Measurements from ENCODE around the gene MT1X.

The MT1X gene

GRCh38 chr16:56681939-56682702 is at the start of gene MT1X:
Gene MT1X, plus strand, starts transcription at chr16:56682470. Its CDS starts 71 bp downstream, at chr16:56682541.
- peak; percentile 87 for DNase-seq (ENCODE audit: low spot score)

DNA sequence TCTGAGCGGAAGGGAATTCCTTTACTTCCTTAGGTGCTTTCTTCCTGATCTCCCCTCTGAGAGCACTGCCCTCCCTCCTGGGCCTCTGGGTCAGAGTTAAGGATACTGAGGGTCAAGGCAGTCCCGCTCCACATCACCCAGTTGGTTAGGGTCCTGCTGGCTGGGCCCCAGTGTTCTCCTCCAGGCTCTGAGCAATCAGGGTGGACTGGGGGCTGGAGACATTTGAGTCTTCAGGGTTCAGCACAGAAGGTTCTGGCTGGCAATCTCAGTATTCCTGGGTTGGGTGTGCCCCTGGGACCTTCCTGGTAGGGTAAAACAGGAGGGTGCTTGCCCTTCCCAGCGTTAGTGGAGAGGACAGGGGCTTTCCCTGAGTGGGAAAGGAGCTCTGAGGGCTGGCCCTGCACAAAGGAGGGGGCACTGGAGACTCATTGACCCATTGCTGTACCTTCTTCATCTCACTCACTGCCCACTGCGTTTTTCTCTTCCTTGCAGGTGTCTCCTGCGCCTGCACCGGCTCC is 49.4 kb upstream of the MT1X start:
- DNase-seq (ENCODE audit: low spot score) = no peak

DNA sequence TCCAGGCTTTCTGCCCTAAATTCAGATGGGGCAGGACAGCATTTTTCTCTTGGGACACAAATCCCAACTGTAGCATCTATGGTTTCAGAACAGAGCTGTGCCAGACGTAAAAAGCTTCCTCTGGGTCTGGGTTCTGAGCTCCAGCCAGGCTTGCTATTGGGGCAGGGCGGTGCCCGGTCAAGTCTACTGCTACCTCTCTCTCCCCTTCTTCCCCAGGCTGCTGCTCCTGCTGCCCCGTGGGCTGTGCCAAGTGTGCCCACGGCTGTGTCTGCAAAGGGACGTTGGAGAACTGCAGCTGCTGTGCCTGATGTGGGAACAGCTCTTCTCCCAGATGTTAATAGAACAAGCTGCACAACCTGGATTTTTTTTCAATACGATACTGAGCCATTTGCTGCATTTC is 48.7 kb upstream of the MT1X start:
- DNase-seq (ENCODE audit: low spot score) = no peak

DNA sequence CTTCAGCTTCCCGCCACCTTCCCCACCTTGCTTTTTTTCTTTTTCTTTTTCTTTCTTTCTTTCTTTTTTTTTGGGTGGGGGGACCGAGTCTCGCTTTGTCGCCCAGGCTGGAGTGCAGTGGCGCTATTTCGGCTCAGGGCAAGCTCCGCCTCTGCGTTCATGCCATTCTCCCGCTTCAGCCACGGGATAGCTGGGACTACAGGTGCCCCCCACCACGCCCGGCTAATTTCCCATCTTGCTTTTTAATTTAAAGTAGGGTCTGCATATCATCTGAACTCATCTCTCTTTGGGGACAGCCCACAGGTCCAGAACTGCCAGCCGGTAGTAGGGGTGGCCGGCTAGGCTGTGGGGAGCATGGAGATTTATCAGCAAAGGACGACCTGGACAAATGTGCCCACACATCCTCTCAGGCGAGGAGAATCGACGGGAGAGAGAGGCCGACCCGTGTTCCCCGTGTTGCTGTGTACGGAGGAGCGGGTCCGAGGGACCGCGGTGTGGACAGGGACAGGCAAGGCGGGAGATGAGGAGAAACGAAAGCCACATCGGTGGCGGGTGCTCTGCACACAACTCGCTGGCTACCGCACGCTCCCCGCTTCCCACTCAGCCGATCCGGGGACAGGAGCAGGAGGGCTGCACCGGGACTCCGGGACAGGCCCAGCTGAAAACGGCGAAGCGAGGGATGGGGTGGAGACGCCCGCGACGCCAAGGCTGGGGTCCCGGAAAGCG is 47.4 kb upstream of the MT1X start:
- DNase-seq (ENCODE audit: low spot score) = no peak

GRCh38 chr16:56635441-56635967 is 46.8 kb upstream of the MT1X start:
- DNase-seq (ENCODE audit: low spot score) = no peak

- DNase-seq (ENCODE audit: low spot score) = no peak
These were observed 45.5 kb upstream of the MT1X start for GRCh38 chr16:56636616-56637413.

- no peak for DNase-seq (ENCODE audit: low spot score)
These were observed 44.2 kb upstream of the MT1X start, which contains the start of gene MT1A for GRCh38 chr16:56637814-56638750. Gene MT1A, plus strand, starts transcription at chr16:56638666. Its CDS starts 73 bp downstream, at chr16:56638739.

GRCh38 chr16:56639045-56639444 is 43.2 kb upstream of the MT1X start:
- DNase-seq (ENCODE audit: low spot score) = no peak

- no peak for DNase-seq (ENCODE audit: low spot score)
These were observed 42.2 kb upstream of the MT1X start for GRCh38 chr16:56640076-56640475.

DNA sequence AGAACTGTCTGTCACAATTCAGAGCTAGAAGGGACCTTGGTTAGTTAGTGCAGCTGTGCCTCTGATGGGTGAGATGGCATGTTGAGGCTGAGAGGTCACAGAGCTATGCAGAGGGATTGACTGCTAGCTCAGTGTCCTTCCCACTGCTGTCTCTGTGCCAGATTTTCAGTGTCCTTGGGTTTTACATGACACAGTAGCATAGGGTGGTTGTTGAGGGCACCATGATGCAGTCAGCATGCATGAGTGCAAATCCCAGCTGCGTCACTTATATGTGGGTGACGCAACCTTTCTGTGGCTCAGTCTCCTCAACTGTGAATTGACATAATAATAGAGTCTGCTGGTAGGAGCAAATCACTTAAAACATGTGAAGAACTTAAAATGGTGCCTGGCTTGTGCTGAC is 41.1 kb upstream of the MT1X start:
- DNase-seq (ENCODE audit: low spot score) = no peak

DNA sequence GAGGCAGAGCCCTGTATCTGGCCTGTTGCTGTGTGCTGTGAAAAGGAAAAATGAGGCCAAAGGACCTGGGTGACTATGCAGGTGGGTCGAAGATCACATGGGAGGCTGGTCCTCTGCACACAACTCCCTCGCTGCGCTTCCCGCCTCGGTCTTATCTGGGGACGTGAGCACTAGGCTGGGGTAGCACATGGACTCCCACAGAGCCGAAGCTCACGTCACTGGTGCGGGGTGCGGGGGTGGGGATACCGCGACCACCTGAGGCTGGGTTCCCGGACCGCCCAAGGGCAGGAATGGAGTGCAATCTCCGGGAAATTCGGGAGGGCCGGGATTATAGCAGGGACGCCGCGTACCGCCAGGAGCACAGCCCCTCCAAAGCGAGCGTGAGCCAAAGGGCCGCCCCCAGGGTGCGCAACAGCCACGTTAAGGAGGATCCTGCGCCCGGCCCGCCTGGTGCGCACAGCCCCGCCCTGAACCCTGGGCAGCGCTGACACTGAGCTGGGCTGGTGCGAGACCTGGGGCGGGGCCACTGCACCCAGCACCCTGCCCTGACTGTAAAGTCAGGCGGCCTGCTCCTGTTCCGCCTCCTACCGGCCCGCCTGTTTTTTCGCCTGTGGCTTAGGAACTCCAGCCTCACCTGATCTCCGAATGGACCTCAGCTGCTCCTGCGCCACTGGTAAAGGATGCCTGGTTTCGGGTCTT is 39.0 kb upstream of the MT1X start:
- no peak for DNase-seq (ENCODE audit: low spot score)

GRCh38 chr16:56643833-56644232 is 38.4 kb upstream of the MT1X start:
- no peak for DNase-seq (ENCODE audit: low spot score)

- no peak for DNase-seq (ENCODE audit: low spot score)
These were observed 37.0 kb upstream of the MT1X start for GRCh38 chr16:56645311-56645710.

- no peak for DNase-seq (ENCODE audit: low spot score)
These were observed 36.4 kb upstream of the MT1X start for GRCh38 chr16:56645838-56646237.

DNA sequence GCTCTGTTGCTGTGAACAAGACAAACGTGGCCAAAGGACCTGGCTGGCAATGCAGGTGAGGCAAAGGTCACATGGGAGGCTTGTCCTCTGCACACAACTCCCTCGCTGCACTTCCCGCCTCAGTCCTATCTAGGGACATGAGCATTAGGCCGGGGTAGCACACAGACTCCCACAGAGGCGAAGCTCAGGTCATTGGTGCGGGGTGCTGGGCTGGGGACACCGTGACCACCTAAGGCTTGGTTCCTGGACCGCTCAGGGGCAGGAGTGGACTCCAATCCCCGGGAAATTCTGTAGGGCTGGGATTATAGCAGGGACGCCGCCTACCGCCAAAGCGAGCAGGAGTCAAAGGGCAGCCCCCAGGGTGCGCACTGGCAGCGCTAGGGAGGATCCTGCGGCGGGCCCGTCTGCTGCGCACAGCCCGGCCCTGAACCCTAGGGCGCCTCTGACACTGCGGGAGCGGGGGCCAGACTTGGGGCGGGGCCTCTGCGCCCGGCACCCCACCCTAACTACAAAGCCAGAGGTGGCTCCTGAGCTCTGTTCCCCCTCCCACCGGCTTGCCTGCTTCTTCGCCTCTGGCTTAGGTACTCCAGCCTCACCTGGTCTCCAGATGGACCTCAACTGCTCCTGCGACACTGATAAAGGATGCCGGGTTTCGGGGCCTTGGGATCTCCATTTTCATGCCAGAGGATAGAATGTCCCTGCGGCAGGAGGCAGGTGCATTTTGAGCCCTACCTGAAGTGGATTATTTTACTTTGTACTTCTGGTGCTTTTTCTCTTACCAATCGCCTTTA is 34.4 kb upstream of the MT1X start:
- DNase-seq (ENCODE audit: low spot score) = no peak

- no peak for DNase-seq (ENCODE audit: low spot score)
These were observed 33.0 kb upstream of the MT1X start for GRCh38 chr16:56649271-56649670.

GRCh38 chr16:56649820-56650219 is 32.5 kb upstream of the MT1X start:
- DNase-seq (ENCODE audit: low spot score) = no peak

GRCh38 chr16:56651586-56651985 is 30.7 kb upstream of the MT1X start, which contains the start of gene MT1B:
Gene MT1B, plus strand, starts transcription at chr16:56651886. Its CDS starts 68 bp downstream, at chr16:56651954.
- no peak for DNase-seq (ENCODE audit: low spot score)

GRCh38 chr16:56652600-56652999 is 29.7 kb upstream of the MT1X start:
- DNase-seq (ENCODE audit: low spot score) = no peak
